ENCODE data around the gene CXCL1. TPM values are rescaled to one million over a fixed set of nuclear protein-coding genes. Genes with fewer than 3 reads are reported as not detected.

The CXCL1 gene
- total RNA-seq, 1 donor from 2014 or later = 8.2 TPM

- DNase-seq = no peak
- ATAC-seq = no peak
- Histone ChIP-seq H3K4me3 (no peak overlapping the region), H3K27me3 (no peaks in the 10 kb centered on the region), H3K27ac (no peak overlapping the region), H3K4me1 (peaks cover 4% of the 10 kb centered on the region), H3K9me3 (no peaks in the 10 kb centered on the region), H3K36me3 (no peaks in the 10 kb centered on the region)
- intact Hi-C loops (cut with DNase I) = no loop called here
- TF ChIP-seq, protein P1, sequence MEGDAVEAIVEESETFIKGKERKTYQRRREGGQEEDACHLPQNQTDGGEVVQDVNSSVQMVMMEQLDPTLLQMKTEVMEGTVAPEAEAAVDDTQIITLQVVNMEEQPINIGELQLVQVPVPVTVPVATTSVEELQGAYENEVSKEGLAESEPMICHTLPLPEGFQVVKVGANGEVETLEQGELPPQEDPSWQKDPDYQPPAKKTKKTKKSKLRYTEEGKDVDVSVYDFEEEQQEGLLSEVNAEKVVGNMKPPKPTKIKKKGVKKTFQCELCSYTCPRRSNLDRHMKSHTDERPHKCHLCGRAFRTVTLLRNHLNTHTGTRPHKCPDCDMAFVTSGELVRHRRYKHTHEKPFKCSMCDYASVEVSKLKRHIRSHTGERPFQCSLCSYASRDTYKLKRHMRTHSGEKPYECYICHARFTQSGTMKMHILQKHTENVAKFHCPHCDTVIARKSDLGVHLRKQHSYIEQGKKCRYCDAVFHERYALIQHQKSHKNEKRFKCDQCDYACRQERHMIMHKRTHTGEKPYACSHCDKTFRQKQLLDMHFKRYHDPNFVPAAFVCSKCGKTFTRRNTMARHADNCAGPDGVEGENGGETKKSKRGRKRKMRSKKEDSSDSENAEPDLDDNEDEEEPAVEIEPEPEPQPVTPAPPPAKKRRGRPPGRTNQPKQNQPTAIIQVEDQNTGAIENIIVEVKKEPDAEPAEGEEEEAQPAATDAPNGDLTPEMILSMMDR (IDR thresholded peaks at IDR 0.05) = no peak
Measured at GRCh38 chr4:73871511-73872310, 2.5 kb downstream of the CXCL1 start.

GRCh38 chr4:73872316-73873108 lies 3.3 kb downstream of the CXCL1 start:
- TF ChIP-seq, protein P1 (IDR thresholded peaks at IDR 0.05) = no peak
- intact Hi-C loops (cut with DNase I) = no loop called here
- H3K4me3 ChIP-seq = no peak overlapping the region
- H3K4me1 ChIP-seq = peaks cover 4% of the 10 kb centered on the region
- no peaks in the 10 kb centered on the region for H3K36me3 ChIP-seq
- no peaks in the 10 kb centered on the region for H3K27me3 ChIP-seq
- DNase-seq (no peak), ATAC-seq (peak; percentile 58)
- H3K27ac ChIP-seq = no peak overlapping the region
- H3K9me3 ChIP-seq = no peaks in the 10 kb centered on the region

GRCh38 chr4:73874386-73874785 lies 5.2 kb downstream of the CXCL1 start:
- no peak overlapping the region for H3K4me3 ChIP-seq
- H3K36me3 ChIP-seq = no peaks in the 10 kb centered on the region
- no peaks in the 10 kb centered on the region for H3K9me3 ChIP-seq
- TF ChIP-seq, protein P1 (IDR thresholded peaks at IDR 0.05) = no peak
- no peaks in the 10 kb centered on the region for H3K27me3 ChIP-seq
- no peak for ATAC-seq
- no peak overlapping the region for H3K27ac ChIP-seq
- H3K4me1 ChIP-seq = peaks cover 4% of the 10 kb centered on the region
- no peak for DNase-seq
- intact Hi-C loops (cut with DNase I) = no loop called here

- H3K4me1 ChIP-seq = peaks cover 4% of the 10 kb centered on the region
- DNase-seq = no peak
Measured at GRCh38 chr4:73875401-73875800, 6.2 kb downstream of the CXCL1 start.

GRCh38 chr4:73883306-73883705 lies 14.1 kb downstream of the CXCL1 start:
- ATAC-seq (no peak), DNase-seq (no peak)
- no peaks in the 10 kb centered on the region for H3K9me3 ChIP-seq
- H3K27me3 ChIP-seq = no peaks in the 10 kb centered on the region
- intact Hi-C loops (cut with DNase I) = no loop called here
- H3K27ac ChIP-seq = no peak overlapping the region
- no peaks in the 10 kb centered on the region for H3K4me1 ChIP-seq
- H3K4me3 ChIP-seq = no peak overlapping the region
- no peaks in the 10 kb centered on the region for H3K36me3 ChIP-seq
- TF ChIP-seq, protein P1 (IDR thresholded peaks at IDR 0.05) = no peak

More at GRCh38 chr4:73875401-73875800, 6.2 kb downstream of the CXCL1 start:
- Histone ChIP-seq H3K4me3 (no peak overlapping the region), H3K9me3 (no peaks in the 10 kb centered on the region), H3K27me3 (no peaks in the 10 kb centered on the region), H3K27ac (no peak overlapping the region), H3K36me3 (no peaks in the 10 kb centered on the region)
- TF ChIP-seq, protein P1 (IDR thresholded peaks at IDR 0.05) = no peak
- ATAC-seq = no peak
- intact Hi-C loops (cut with DNase I) = no loop called here

Measured in upper lobe of right lung (tissue), 1 donor.